ENCODE measurements around the gene UST.
"Not testable (repeated sequence)": the region's sequence is repeated elsewhere in the genome, so short reads cannot be mapped to it uniquely, and the experiment has no call there.

Gene UST

GRCh38 chr6:148973538-148974208 lies 226.8 kb downstream of the UST start:
- TF ChIP-seq POLR2A (IDR thresholded peaks at IDR 0.05; ENCODE audit: low read length): no peak
- no peak for TF ChIP-seq GATA1 (IDR thresholded peaks at IDR 0.05; ENCODE audit: low read depth, low read length)
- no peak for DNase-seq

GRCh38 chr6:148974351-148974750 lies 227.5 kb downstream of the UST start:
- DNase-seq: no peak
- TF ChIP-seq POLR2A (IDR thresholded peaks at IDR 0.05; ENCODE audit: low read length) (no peak), GATA1 (IDR thresholded peaks at IDR 0.05; ENCODE audit: low read depth, low read length) (no peak)

- DNase-seq: not testable (repeated sequence)
These were observed 231.5 kb downstream of the UST start for GRCh38 chr6:148978298-148978697.

GRCh38 chr6:148979014-148979901 lies 232.4 kb downstream of the UST start:
- no peak for DNase-seq
- TF ChIP-seq GATA1 (IDR thresholded peaks at IDR 0.05; ENCODE audit: low read depth, low read length) (no peak), POLR2A (IDR thresholded peaks at IDR 0.05; ENCODE audit: low read length) (no peak)

DNA sequence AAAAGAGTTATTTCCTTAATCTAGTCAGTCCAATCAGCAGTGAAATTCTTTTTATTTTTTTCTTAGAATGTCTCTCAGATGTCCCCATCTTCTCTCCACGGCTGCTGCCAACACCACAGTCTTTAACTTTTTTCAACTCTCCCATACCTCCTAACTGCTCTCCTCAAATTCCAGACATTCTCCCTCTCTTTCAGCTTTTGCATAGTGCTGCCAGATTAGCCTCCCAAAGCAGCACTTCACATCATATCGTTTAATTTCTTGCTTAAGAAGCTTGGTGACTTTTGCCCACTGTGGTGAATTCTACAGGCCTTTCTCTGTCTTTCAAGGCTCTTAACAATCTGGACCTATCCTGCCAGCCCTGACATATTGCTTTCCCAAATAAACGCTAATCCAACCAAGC lies 233.4 kb downstream of the UST start:
- no peak for TF ChIP-seq POLR2A (IDR thresholded peaks at IDR 0.05; ENCODE audit: low read length)
- DNase-seq: no peak

DNA sequence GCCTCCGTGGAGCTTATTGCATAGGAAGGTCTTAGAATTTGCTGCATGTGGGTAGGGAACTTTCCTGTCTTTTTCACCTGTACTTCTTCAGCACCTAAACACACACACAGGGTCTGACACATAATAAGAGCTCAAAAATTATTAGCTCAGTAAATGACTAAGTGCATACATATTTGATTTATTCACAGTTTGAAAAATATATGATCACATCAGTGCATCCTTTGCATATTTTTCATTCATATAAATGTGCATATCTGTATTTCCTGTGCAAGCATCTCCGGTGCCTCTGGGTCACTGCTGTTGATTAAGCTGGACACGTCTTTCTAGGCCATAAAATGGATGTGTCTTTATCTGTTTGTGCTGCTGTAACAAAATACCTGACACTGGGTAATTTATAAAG lies 234.7 kb downstream of the UST start:
- TF ChIP-seq GATA1 (IDR thresholded peaks at IDR 0.05; ENCODE audit: low read depth, low read length) (no peak), POLR2A (IDR thresholded peaks at IDR 0.05; ENCODE audit: low read length) (no peak)
- no peak for DNase-seq

DNA sequence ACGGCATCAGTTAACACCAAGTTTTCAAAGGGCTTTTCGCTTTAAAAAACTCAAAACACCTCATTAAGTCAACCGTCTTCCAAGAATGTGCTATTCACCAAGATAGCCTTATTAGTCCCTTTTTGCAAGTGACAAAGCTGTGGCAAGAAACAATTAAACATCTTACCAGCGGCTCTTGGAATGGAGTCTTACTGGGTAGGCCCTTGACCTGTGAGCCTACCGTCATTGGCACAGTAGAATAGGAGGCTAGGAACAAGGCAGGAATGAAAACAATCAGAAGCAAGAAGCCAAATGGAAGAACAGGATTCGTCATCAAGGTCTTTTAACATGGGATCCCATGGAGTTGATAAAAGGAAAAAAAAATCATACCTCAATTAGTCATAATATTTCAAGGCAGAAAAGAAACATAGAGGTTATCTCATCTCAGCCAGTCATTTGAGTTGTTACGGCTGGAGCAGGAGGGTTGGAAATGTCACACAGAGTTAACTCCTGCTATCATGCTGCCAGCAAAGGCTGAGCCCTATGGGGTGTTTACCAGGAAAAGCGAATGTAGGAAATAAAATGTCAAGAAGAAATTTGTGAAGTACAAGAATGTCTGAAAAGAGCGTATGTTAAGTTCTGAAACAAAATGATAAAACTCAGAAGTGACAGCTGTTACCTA lies 236.4 kb downstream of the UST start:
- no peak for DNase-seq
- TF ChIP-seq POLR2A (IDR thresholded peaks at IDR 0.05; ENCODE audit: low read length) (no peak), GATA1 (IDR thresholded peaks at IDR 0.05; ENCODE audit: low read depth, low read length) (no peak)

- no peak for TF ChIP-seq GATA1 (IDR thresholded peaks at IDR 0.05; ENCODE audit: low read depth, low read length)
- TF ChIP-seq POLR2A (IDR thresholded peaks at IDR 0.05; ENCODE audit: low read length): no peak
- no peak for DNase-seq
These were observed 237.1 kb downstream of the UST start for GRCh38 chr6:148983966-148984365.

- DNase-seq: no peak
- no peak for TF ChIP-seq POLR2A (IDR thresholded peaks at IDR 0.05; ENCODE audit: low read length)
- no peak for TF ChIP-seq GATA1 (IDR thresholded peaks at IDR 0.05; ENCODE audit: low read depth, low read length)
These were observed 237.8 kb downstream of the UST start for GRCh38 chr6:148984531-148985056.

- TF ChIP-seq GATA1 (IDR thresholded peaks at IDR 0.05; ENCODE audit: low read depth, low read length) (no peak), POLR2A (IDR thresholded peaks at IDR 0.05; ENCODE audit: low read length) (no peak)
- DNase-seq: no peak
These were observed 238.7 kb downstream of the UST start for GRCh38 chr6:148985499-148985898.

GRCh38 chr6:148986608-148987007 lies 239.8 kb downstream of the UST start:
- DNase-seq: no peak
- no peak for TF ChIP-seq POLR2A (IDR thresholded peaks at IDR 0.05; ENCODE audit: low read length)
- TF ChIP-seq GATA1 (IDR thresholded peaks at IDR 0.05; ENCODE audit: low read depth, low read length): no peak

GRCh38 chr6:148987982-148988381 lies 241.2 kb downstream of the UST start:
- DNase-seq: no peak
- no peak for TF ChIP-seq POLR2A (IDR thresholded peaks at IDR 0.05; ENCODE audit: low read length)
- TF ChIP-seq GATA1 (IDR thresholded peaks at IDR 0.05; ENCODE audit: low read depth, low read length): no peak

GRCh38 chr6:148989585-148989984 lies 242.8 kb downstream of the UST start:
- TF ChIP-seq GATA1 (IDR thresholded peaks at IDR 0.05; ENCODE audit: low read depth, low read length): no peak
- no peak for TF ChIP-seq POLR2A (IDR thresholded peaks at IDR 0.05; ENCODE audit: low read length)
- no peak for DNase-seq

- DNase-seq: no peak
- no peak for TF ChIP-seq GATA1 (IDR thresholded peaks at IDR 0.05; ENCODE audit: low read depth, low read length)
- TF ChIP-seq POLR2A (IDR thresholded peaks at IDR 0.05; ENCODE audit: low read length): no peak
These were observed 243.6 kb downstream of the UST start for GRCh38 chr6:148990403-148990802.

Data from erythroblast (primary cell).